Mammary epithelial cell (primary cell): ENCODE results near the gene FES.

Experiments used
- EZH2 ChIP-seq: IDR thresholded peaks from 2 replicates; pipeline ENCODE4 v1.6.1; 2012; ENCODE audit warnings: low read length, inconsistent platforms, borderline replicate concordance
- TF ChIP-seq, protein P1 (sequence below), 2 donors: IDR thresholded peaks in 1 of 2; conservative IDR thresholded peaks in 1 of 2; 2 replicates each; pipeline ENCODE4 v1.5.1; 2011 to 2012; ENCODE audit warnings: inconsistent platforms in 2 of 2, low read length in 2 of 2, mild to moderate bottlenecking in 2 of 2, control low read depth in 1 of 2, low read depth in 1 of 2; ENCODE audit not compliant: insufficient read depth in 1 of 2; ENCODE audit errors: extremely low read depth in 1 of 2

DNA sequence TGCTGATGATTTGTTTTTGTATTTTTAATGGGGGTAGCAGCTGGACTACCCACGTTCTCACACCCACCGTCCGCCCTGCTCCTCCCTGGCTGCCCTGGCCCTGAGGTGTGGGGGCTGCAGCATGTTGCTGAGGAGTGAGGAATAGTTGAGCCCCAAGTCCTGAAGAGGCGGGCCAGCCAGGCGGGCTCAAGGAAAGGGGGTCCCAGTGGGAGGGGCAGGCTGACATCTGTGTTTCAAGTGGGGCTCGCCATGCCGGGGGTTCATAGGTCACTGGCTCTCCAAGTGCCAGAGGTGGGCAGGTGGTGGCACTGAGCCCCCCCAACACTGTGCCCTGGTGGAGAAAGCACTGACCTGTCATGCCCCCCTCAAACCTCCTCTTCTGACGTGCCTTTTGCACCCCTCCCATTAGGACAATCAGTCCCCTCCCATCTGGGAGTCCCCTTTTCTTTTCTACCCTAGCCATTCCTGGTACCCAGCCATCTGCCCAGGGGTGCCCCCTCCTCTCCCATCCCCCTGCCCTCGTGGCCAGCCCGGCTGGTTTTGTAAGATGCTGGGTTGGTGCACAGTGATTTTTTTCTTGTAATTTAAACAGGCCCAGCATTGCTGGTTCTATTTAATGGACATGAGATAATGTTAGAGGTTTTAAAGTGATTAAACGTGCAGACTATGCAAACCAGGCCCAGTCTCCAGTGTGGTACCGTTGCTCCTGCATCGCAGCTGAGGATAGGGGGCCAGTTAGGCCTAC is 1.4 kb upstream of the FES start:
- TF ChIP-seq, protein P1, sequence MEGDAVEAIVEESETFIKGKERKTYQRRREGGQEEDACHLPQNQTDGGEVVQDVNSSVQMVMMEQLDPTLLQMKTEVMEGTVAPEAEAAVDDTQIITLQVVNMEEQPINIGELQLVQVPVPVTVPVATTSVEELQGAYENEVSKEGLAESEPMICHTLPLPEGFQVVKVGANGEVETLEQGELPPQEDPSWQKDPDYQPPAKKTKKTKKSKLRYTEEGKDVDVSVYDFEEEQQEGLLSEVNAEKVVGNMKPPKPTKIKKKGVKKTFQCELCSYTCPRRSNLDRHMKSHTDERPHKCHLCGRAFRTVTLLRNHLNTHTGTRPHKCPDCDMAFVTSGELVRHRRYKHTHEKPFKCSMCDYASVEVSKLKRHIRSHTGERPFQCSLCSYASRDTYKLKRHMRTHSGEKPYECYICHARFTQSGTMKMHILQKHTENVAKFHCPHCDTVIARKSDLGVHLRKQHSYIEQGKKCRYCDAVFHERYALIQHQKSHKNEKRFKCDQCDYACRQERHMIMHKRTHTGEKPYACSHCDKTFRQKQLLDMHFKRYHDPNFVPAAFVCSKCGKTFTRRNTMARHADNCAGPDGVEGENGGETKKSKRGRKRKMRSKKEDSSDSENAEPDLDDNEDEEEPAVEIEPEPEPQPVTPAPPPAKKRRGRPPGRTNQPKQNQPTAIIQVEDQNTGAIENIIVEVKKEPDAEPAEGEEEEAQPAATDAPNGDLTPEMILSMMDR (conservative IDR thresholded peaks at IDR 0.05 in 1 of 2, IDR thresholded peaks at IDR 0.05 in 1 of 2; ENCODE audit: extremely low read depth in 1 of 2, insufficient read depth in 1 of 2, low read depth in 1 of 2, low read length in 2 of 2) = no peak
- no peak for TF ChIP-seq EZH2
